ENCODE data around the gene SGSM2.

SGSM2 gene

GRCh38 chr17:2418572-2418971, 81.3 kb downstream of the SGSM2 start:
- H3K4me3 ChIP-seq (ENCODE audit: control insufficient read depth, low read depth, low read length): no peak overlapping the region
- DNase-seq (ENCODE audit: low read depth): no peak
- no peak for TF ChIP-seq CTCF (conservative IDR thresholded peaks at IDR 0.05; ENCODE audit: control insufficient read depth, insufficient read depth, low read depth, low read length)

- no peak for TF ChIP-seq CTCF (conservative IDR thresholded peaks at IDR 0.05; ENCODE audit: control insufficient read depth, insufficient read depth, low read depth, low read length)
- peak; percentile 31 for DNase-seq (ENCODE audit: low read depth)
- H3K4me3 ChIP-seq (ENCODE audit: control insufficient read depth, low read depth, low read length): no peak overlapping the region
These were observed 82.2 kb downstream of the SGSM2 start for GRCh38 chr17:2419486-2419885.

GRCh38 chr17:2420176-2420575, 82.9 kb downstream of the SGSM2 start:
- H3K4me3 ChIP-seq (ENCODE audit: control insufficient read depth, low read depth, low read length): no peak overlapping the region
- DNase-seq (ENCODE audit: low read depth): no peak
- no peak for TF ChIP-seq CTCF (conservative IDR thresholded peaks at IDR 0.05; ENCODE audit: control insufficient read depth, insufficient read depth, low read depth, low read length)

GRCh38 chr17:2421315-2422147, 84.2 kb downstream of the SGSM2 start:
- peak; percentile 17 for TF ChIP-seq CTCF (conservative IDR thresholded peaks at IDR 0.05; ENCODE audit: control insufficient read depth, insufficient read depth, low read depth, low read length)

GRCh38 chr17:2423271-2423670, 86.0 kb downstream of the SGSM2 start:
- TF ChIP-seq CTCF (conservative IDR thresholded peaks at IDR 0.05; ENCODE audit: control insufficient read depth, insufficient read depth, low read depth, low read length): no peak
- H3K4me3 ChIP-seq (ENCODE audit: control insufficient read depth, low read depth, low read length): no peak overlapping the region
- DNase-seq (ENCODE audit: low read depth): no peak

More at GRCh38 chr17:2421315-2422147, 84.2 kb downstream of the SGSM2 start:
- peak; percentile 33 for DNase-seq (ENCODE audit: low read depth)
- no peak overlapping the region for H3K4me3 ChIP-seq (ENCODE audit: control insufficient read depth, low read depth, low read length)

GRCh38 chr17:2427215-2427614, 89.9 kb downstream of the SGSM2 start:
- H3K4me3 ChIP-seq (ENCODE audit: control insufficient read depth, low read depth, low read length): no peak overlapping the region
- TF ChIP-seq CTCF (conservative IDR thresholded peaks at IDR 0.05; ENCODE audit: control insufficient read depth, insufficient read depth, low read depth, low read length): no peak
- DNase-seq (ENCODE audit: low read depth): no peak
